ENCODE results near the gene CDK4. TPM values are rescaled to one million over a fixed set of nuclear protein-coding genes. Genes with fewer than 3 reads are reported as not detected.
"Not testable (repeated sequence)": the region's sequence is repeated elsewhere in the genome, so short reads cannot be mapped to it uniquely, and the experiment has no call there.

Gene CDK4
- total RNA-seq, 4 donors from 2014 or later, result 95.2 to 137 (median 113) TPM

- H3K4me3 ChIP-seq (replicated peaks in 1 of 3), result no peak overlapping the region
- H3K27me3 ChIP-seq, result no peaks in the 10 kb centered on the region
- no peak for DNase-seq
- H3K27ac ChIP-seq, result no peak overlapping the region
- no peak for TF ChIP-seq POLR2A (IDR thresholded peaks at IDR 0.05)
- no peak for TF ChIP-seq CTCF (IDR thresholded peaks at IDR 0.05)
- peaks cover 43 to 51% of the 10 kb centered on the region in 2 donors for H3K36me3 ChIP-seq
- no peaks in the 10 kb centered on the region for H3K9me3 ChIP-seq
- WGBS, 2 donors, result 94% methylated on average over 12 of the region's 12 CpGs
- intact Hi-C loops (cut with DNase I), result no loop called here
- H3K4me1 ChIP-seq, result no peaks in the 10 kb centered on the region
Observed at GRCh38 chr12:57715786-57716185, 36.3 kb downstream of the CDK4 start.

GRCh38 chr12:57715036-57715748 is 36.9 kb downstream of the CDK4 start:
- H3K36me3 ChIP-seq, result peaks cover 37 to 45% of the 10 kb centered on the region in 2 donors
- H3K27me3 ChIP-seq; DNase-seq; H3K4me3 ChIP-seq (replicated peaks in 1 of 3); H3K9me3 ChIP-seq; intact Hi-C loops (cut with DNase I); H3K4me1 ChIP-seq; H3K27ac ChIP-seq: not testable (repeated sequence)
- 93 to 94% methylated on average over 6 of the region's 6 CpGs for whole genome bisulfite sequencing, 2 donors

GRCh38 chr12:57713209-57713608 is 38.9 kb downstream of the CDK4 start:
- H3K4me3 ChIP-seq (replicated peaks in 1 of 3), result no peak overlapping the region
- H3K27ac ChIP-seq, result no peak overlapping the region
- DNase-seq, result no peak
- intact Hi-C loops (cut with DNase I), result no loop called here
- WGBS, 2 donors, result 89 to 90% methylated on average over 5 of the region's 5 CpGs
- H3K4me1 ChIP-seq, result no peaks in the 10 kb centered on the region
- TF ChIP-seq POLR2A (IDR thresholded peaks at IDR 0.05), result no peak
- TF ChIP-seq CTCF (IDR thresholded peaks at IDR 0.05), result no peak
- no peaks in the 10 kb centered on the region for H3K9me3 ChIP-seq
- peaks cover 19 to 26% of the 10 kb centered on the region in 2 donors for H3K36me3 ChIP-seq
- H3K27me3 ChIP-seq, result no peaks in the 10 kb centered on the region

- 91 to 99% methylated on average over 3 of the region's 3 CpGs for WGBS, 2 donors
- H3K4me1 ChIP-seq, result no peaks in the 10 kb centered on the region
- H3K4me3 ChIP-seq (replicated peaks in 1 of 3), result no peak overlapping the region
- intact Hi-C loops (cut with DNase I), result no loop called here
- no peak for DNase-seq
- no peaks in the 10 kb centered on the region for H3K27me3 ChIP-seq
- no peaks in the 10 kb centered on the region for H3K9me3 ChIP-seq
- no peak overlapping the region for H3K27ac ChIP-seq
- H3K36me3 ChIP-seq, result peaks cover 14 to 21% of the 10 kb centered on the region in 2 donors
- TF ChIP-seq CTCF (IDR thresholded peaks at IDR 0.05) (no peak), POLR2A (IDR thresholded peaks at IDR 0.05) (no peak)
Observed at GRCh38 chr12:57712701-57713100, 39.4 kb downstream of the CDK4 start.

- Histone ChIP-seq H3K27ac (no peak overlapping the region), H3K9me3 (no peaks in the 10 kb centered on the region), H3K36me3 (peaks cover 0 to 7% of the 10 kb centered on the region in 2 donors), H3K4me1 (no peaks in the 10 kb centered on the region), H3K4me3 (replicated peaks in 1 of 3) (no peak overlapping the region), H3K27me3 (no peaks in the 10 kb centered on the region)
- DNase-seq, result no peak
- TF ChIP-seq POLR2A (IDR thresholded peaks at IDR 0.05), result no peak
- TF ChIP-seq CTCF (IDR thresholded peaks at IDR 0.05), result no peak
- 98% methylated on average over 2 of the region's 2 CpGs for WGBS, 2 donors
- intact Hi-C loops (cut with DNase I), result no loop called here
Observed at GRCh38 chr12:57708296-57708695, 43.8 kb downstream of the CDK4 start.

Data from thyroid gland (tissue), 4 donors.